Retinal pigment epithelial cell (primary cell): ENCODE data around the gene GALNS.
A peak's percentile ranks its signal among the peaks of the same experiment; 100 is the strongest.
"Not testable (repeated sequence)": the region's sequence is repeated elsewhere in the genome, so short reads cannot be mapped to it uniquely, and the experiment has no call there.

Experiments used
- DNase-seq: peaks from one replicate; pipeline ENCODE4 v3.0.0-alpha.2; 2010; ENCODE audit warnings: low read depth
- H3K4me3 ChIP-seq: 2 replicates; pipeline ENCODE4 v1.5.1; 2011; ENCODE audit warnings: mild to moderate bottlenecking, low read length, control low read depth, moderate library complexity
- CTCF ChIP-seq: conservative IDR thresholded peaks from 2 replicates; pipeline ENCODE4 v1.5.1; 2011; ENCODE audit warnings: low read depth, low read length, control low read depth, inconsistent platforms

Gene GALNS

GRCh38 chr16:88773812-88774291, 82.9 kb downstream of the GALNS start:
- H3K4me3 ChIP-seq: peak overlapping the region; percentile 38
- DNase-seq: peak; percentile 73
- TF ChIP-seq CTCF: no peak

GRCh38 chr16:88772871-88773811, 83.6 kb downstream of the GALNS start:
- TF ChIP-seq CTCF: no peak
- DNase-seq: no peak
- peak overlapping the region; percentile 38 for H3K4me3 ChIP-seq

- not testable (repeated sequence) for H3K4me3 ChIP-seq, DNase-seq
These were observed 85.0 kb downstream of the GALNS start for GRCh38 chr16:88771781-88772180.

GRCh38 chr16:88771294-88771772, 85.4 kb downstream of the GALNS start:
- TF ChIP-seq CTCF: no peak
- DNase-seq: no peak
- H3K4me3 ChIP-seq: no peak overlapping the region

GRCh38 chr16:88770461-88771293, 86.1 kb downstream of the GALNS start:
- peak overlapping the region; percentile 38 for H3K4me3 ChIP-seq
- peak; percentile 96 for DNase-seq
- peak; percentile 0 for TF ChIP-seq CTCF

GRCh38 chr16:88769617-88770460, 86.9 kb downstream of the GALNS start:
- H3K4me3 ChIP-seq: peak overlapping the region; percentile 38
- TF ChIP-seq CTCF: no peak
- no peak for DNase-seq
